ENCODE measurements around the gene LYRM4.

LYRM4 gene

DNA sequence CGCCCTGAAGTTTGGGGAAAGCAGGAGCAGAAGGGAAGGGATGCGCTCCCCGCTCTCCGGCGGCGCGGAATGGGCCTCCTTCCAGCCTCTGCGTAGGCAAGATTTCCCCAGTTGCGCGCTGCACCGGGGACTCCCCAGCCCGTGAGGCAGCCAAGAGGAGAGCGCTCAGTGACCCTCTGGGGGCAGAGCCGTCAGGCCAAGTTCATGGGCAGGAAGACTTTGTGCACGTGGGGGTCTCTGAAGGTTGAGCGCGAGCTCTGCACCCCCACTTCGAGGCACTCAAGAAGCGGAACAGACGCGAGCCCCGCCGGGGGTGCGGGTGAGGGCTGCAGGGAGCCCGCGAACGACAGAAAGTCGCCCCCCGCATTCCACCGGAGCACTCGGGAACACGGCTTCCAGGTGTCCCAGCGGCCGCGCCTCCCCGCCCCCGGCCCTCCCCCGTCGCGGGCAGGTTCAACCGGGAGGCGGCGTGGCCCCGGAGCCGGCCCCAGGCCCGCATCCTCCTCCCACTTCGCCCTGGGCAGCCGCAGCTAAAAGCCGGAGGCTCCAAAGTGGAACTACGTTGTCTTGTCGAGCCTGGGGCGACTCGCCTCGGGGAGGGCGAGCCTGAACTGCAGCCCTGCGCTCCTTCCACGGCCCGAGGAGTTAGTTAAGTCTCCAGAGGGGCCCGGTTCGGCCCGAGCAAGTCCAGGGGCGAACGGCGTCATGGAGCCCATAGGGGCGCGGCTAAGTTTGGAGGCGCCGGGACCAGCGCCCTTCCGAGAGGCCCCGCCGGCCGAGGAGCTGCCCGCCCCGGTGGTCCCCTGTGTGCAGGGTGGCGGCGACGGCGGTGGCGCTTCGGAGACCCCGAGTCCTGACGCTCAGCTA is 175.7 kb downstream of the LYRM4 start, which contains the start of gene PPP1R3G:
TSS of gene PPP1R3G (plus strand) at position 561 of the 867 bp plus-strand sequence. CDS start at position 706, 145 bp downstream.
- H3K27me3 Mint-ChIP-seq: peaks cover 51% of the 10 kb centered on the region
- H3K4me1 Mint-ChIP-seq (ENCODE audit: low read depth): no peaks in the 10 kb centered on the region
- H3K27ac Mint-ChIP-seq: no peak within 1 kb of the TSS
- H3K36me3 Mint-ChIP-seq (ENCODE audit: low read depth): no peaks in the 10 kb centered on the region
- peak within 1 kb of the TSS; percentile 82 for H3K4me3 Mint-ChIP-seq
- no peaks in the 10 kb centered on the region for H3K9me3 Mint-ChIP-seq

DNA sequence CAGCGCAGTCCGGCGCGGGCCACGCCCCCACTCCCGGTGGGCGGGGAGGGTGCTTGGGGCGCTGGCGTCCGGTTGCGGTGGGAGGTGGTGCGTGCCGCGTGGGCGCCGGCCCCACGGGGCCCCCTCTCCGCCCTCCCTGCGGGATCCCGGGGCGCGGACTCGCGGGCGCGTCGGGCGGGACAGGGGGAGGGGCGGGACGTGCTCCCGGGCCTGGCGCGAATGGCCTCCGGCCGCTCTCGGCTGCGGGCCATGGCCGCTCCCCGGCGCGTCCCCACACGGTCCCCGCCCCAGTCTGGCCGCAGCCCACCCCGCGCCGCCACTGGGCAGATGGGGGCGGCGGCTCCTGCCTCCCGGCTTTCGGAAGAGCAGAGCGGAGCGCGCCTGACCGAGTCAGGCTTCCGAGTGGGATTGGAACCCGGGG is 176.4 kb downstream of the LYRM4 start:
- Mint-ChIP-seq H3K36me3 (ENCODE audit: low read depth) (no peaks in the 10 kb centered on the region), H3K4me3 (peak overlapping the region; percentile 82), H3K27me3 (peaks cover 46% of the 10 kb centered on the region), H3K4me1 (ENCODE audit: low read depth) (no peaks in the 10 kb centered on the region), H3K9me3 (no peaks in the 10 kb centered on the region), H3K27ac (no peak overlapping the region)

DNA sequence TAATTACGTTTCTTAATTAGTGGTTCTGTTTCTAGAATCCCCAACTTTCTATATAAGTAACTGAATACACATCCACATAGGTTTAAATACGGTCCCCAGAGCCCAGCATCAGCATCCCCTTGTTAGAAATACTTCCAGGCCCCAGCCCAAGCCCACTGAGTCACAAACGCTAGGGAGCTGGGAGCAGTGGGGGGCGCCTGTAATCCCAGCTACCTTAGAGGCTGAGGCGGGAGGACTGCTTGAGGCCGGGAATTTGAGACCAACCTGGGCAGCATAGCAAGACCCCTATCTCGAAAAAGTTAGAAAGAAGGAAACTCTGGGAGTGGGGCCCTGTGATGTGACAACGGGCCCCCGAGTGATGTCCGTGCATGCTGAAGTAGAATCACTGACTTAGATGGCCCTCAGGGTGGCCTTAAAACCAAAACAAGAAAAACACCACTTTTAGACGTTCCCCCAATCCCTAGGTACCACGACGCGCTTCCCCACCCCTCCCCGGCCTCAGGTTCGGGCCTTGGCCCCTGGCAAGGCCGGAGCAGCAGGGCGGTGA is 176.9 kb downstream of the LYRM4 start:
- Mint-ChIP-seq H3K27me3 (peaks cover 45% of the 10 kb centered on the region), H3K4me3 (peak overlapping the region; percentile 64)

DNA sequence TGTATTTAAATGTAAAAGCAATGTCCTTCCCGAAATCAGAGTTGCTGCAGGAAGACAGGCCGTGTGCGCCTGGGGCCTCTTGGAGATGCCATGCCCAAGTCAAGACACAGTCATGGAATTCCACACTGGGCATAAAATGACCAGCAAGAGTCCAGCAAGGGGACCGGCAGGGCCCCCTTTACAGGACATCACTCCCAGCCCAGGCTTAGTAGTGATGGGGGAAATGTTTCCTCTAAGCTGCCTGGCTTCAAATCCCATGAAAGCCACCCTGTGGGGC is 177.5 kb downstream of the LYRM4 start:
- no peaks in the 10 kb centered on the region for H3K4me1 Mint-ChIP-seq (ENCODE audit: low read depth)
- peaks cover 42% of the 10 kb centered on the region for H3K27me3 Mint-ChIP-seq
- H3K4me3 Mint-ChIP-seq: no peak overlapping the region
- no peak overlapping the region for H3K27ac Mint-ChIP-seq
- no peaks in the 10 kb centered on the region for H3K36me3 Mint-ChIP-seq (ENCODE audit: low read depth)
- H3K9me3 Mint-ChIP-seq: no peaks in the 10 kb centered on the region

More for the DNA sequence above, 176.9 kb downstream of the LYRM4 start:
- H3K4me1 Mint-ChIP-seq (ENCODE audit: low read depth): no peaks in the 10 kb centered on the region
- H3K27ac Mint-ChIP-seq: no peak overlapping the region
- H3K9me3 Mint-ChIP-seq: no peaks in the 10 kb centered on the region
- H3K36me3 Mint-ChIP-seq (ENCODE audit: low read depth): no peaks in the 10 kb centered on the region

DNA sequence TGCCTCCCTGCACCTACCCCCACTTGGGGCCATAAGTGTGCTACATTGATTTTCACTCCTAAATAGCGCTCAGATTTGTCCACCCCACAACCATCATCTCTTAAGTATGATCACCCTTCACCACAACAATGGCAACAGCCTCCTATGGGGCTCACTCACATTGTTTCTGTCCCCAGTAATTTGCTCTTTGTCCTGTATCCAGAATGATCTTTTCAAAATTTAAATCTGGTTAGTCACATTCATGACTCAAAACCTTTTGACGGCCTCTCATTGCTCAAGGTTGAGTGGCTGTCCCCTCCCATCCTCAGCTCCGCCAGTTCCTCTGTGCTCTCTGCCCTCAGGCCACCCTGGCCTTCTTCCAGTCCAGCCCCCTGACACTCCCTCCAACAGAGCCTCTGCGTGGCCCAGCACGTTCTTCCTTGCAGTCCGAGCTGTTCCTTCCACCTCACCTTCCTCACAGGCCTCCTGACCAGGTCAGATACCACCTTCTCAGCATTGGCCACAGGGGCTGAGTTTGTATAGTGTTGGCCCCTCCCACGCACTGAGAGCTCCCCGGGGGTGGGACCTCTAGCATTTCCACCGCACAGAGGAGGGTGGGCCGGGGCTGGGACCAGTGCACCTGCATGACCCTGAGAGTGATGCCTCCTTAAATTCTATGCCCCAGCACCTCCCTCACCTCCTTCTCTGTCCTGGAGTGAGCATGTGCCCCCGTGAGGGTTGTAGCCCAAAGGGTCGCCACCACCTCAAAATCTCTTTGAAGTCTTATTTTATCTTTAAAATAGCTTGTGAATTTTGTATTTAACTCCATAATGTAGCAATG is 178.1 kb downstream of the LYRM4 start:
- H3K4me1 Mint-ChIP-seq (ENCODE audit: low read depth): no peaks in the 10 kb centered on the region
- peaks cover 39% of the 10 kb centered on the region for H3K27me3 Mint-ChIP-seq
- H3K9me3 Mint-ChIP-seq: no peaks in the 10 kb centered on the region
- H3K27ac Mint-ChIP-seq: no peak overlapping the region
- no peaks in the 10 kb centered on the region for H3K36me3 Mint-ChIP-seq (ENCODE audit: low read depth)
- no peak overlapping the region for H3K4me3 Mint-ChIP-seq

DNA sequence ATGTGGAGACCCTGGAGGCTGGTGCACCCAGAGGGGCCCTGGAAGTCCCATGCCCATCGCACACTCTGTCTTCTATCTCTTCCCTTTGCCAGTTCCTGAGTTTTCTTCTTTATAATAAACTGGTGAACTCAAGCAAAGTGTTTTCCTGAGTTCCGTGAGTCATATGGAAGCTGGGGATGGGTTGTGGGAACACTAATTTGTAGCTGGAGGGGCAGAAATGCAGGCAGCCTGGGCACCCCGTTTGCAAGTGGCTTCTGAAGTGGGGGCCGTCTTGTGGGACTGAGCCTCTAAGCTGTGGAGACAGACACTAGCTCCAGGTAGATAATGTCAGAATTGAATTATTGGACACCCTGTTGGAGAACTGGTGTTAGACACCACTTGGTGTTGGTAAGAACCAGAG is 178.8 kb downstream of the LYRM4 start:
- H3K4me1 Mint-ChIP-seq (ENCODE audit: low read depth): no peaks in the 10 kb centered on the region
- no peaks in the 10 kb centered on the region for H3K9me3 Mint-ChIP-seq
- H3K4me3 Mint-ChIP-seq: no peak overlapping the region
- peaks cover 33% of the 10 kb centered on the region for H3K27me3 Mint-ChIP-seq
- H3K36me3 Mint-ChIP-seq (ENCODE audit: low read depth): no peaks in the 10 kb centered on the region
- no peak overlapping the region for H3K27ac Mint-ChIP-seq

DNA sequence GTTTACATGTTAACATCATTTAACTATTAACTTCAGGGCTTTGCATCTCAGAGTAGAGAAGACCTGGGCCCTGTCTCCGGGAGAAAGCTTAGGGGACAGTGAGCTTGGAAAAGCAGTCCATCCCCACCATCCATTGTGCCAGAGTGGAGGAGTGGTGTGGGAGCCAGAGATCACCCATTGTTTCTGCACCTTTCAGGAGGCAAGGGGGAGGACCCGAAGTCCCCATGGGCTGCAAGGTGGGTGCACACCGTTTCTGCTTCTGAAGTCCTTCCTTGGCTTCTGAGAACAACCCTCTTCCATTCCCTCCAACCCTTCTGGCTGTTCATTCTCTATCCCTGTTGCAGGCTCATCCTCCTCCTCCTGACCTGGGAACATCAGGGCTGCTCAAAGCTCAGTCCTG is 179.6 kb downstream of the LYRM4 start:
- H3K27ac Mint-ChIP-seq: no peak overlapping the region
- H3K27me3 Mint-ChIP-seq: peaks cover 25% of the 10 kb centered on the region
- no peaks in the 10 kb centered on the region for H3K36me3 Mint-ChIP-seq (ENCODE audit: low read depth)
- no peak overlapping the region for H3K4me3 Mint-ChIP-seq
- no peaks in the 10 kb centered on the region for H3K4me1 Mint-ChIP-seq (ENCODE audit: low read depth)
- no peaks in the 10 kb centered on the region for H3K9me3 Mint-ChIP-seq

DNA sequence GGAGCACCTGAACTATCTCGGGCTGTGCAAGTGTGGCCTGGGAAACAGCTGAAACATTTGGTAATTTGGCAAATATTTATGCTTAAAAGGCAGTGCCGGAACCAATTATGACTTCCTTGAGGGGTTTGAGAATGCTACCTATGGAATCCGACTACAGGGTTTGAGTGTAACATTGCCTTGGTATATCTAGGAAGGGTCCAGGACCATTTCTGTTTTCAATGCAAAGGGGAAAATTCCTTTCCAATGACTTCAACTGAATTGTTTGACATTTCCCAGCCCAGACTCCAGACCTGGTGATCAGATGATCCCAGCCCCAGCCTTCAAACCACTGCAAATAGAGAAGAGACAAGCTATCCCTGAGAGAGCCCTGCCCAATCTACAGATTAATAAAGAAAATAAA is 180.2 kb downstream of the LYRM4 start:
- Mint-ChIP-seq H3K27me3 (peaks cover 24% of the 10 kb centered on the region), H3K9me3 (no peaks in the 10 kb centered on the region), H3K36me3 (ENCODE audit: low read depth) (no peaks in the 10 kb centered on the region), H3K4me3 (no peak overlapping the region), H3K27ac (no peak overlapping the region), H3K4me1 (ENCODE audit: low read depth) (no peaks in the 10 kb centered on the region)

DNA sequence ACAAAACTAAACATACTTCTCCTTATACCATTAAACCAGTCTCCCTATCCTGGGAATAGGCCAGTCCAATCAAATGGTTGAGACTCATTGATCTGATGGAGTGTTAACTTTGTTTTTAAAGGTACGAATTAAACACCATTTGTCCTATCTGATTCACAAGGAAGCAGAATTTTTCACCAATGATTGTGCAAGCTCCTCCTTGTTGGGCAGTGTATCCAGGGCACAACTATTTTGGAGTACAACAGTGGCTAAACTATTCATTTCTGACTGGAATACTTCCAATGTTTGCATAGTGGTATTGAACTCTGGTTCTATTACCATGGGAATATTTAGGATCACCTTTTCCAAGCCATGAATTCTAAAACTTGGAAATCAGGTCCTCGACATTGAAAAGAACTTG is 181.1 kb downstream of the LYRM4 start:
- H3K4me3 Mint-ChIP-seq: no peak overlapping the region
- H3K4me1 Mint-ChIP-seq (ENCODE audit: low read depth): no peaks in the 10 kb centered on the region
- H3K27ac Mint-ChIP-seq: no peak overlapping the region
- H3K9me3 Mint-ChIP-seq: no peaks in the 10 kb centered on the region
- H3K36me3 Mint-ChIP-seq (ENCODE audit: low read depth): no peaks in the 10 kb centered on the region
- peaks cover 22% of the 10 kb centered on the region for H3K27me3 Mint-ChIP-seq

DNA sequence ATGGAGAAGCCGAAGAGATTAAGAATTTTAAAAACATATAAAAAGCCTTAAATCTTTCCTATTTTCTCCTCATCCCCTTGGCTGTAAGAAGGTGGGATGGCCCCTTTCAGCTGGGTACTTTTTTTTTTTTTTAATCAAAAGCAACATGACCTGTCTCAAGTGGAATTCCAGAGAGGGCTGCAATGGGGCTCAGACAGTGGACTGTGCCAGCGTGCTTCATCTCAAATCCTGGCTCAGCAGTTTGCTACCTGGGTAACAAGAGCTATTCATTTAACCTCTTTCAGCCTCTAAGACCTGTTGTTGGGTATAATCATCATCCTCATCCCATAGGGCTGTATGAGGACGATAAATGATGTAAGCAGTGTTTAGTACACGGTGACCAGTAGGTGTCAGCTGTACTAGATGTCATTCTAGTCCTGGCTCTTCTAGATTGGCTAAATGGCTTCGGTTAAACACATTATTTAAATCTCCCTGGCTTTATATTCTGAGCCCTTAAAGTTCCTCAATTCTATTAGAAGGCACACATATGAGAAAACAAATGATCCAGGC is 182.6 kb downstream of the LYRM4 start:
- Mint-ChIP-seq H3K4me3 (no peak overlapping the region), H3K4me1 (ENCODE audit: low read depth) (no peaks in the 10 kb centered on the region), H3K9me3 (no peaks in the 10 kb centered on the region), H3K27me3 (peaks cover 12% of the 10 kb centered on the region), H3K36me3 (ENCODE audit: low read depth) (no peaks in the 10 kb centered on the region), H3K27ac (no peak overlapping the region)

DNA sequence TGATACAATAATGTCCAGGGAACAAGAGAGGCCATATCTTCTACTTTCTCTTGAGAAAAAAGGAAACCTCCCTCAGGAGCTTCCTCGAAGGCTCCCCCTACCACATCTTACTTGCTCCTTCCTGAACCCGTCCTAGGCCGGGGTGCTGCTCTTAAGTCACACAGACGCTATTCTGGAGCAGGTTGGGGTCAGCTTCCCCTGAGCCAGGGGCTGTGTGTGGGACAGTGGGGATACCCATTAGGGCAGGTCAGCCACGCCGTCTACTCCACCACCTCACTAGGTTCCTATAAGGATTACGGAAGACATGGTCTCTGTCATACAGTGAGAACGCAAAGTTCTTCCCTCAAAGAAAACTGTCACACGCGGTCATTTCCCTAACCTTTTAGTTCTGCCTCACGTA is 183.8 kb downstream of the LYRM4 start:
- Mint-ChIP-seq H3K9me3 (no peaks in the 10 kb centered on the region), H3K4me3 (no peak overlapping the region), H3K4me1 (ENCODE audit: low read depth) (no peaks in the 10 kb centered on the region), H3K36me3 (ENCODE audit: low read depth) (no peaks in the 10 kb centered on the region), H3K27ac (no peak overlapping the region), H3K27me3 (peaks cover 2% of the 10 kb centered on the region)

DNA sequence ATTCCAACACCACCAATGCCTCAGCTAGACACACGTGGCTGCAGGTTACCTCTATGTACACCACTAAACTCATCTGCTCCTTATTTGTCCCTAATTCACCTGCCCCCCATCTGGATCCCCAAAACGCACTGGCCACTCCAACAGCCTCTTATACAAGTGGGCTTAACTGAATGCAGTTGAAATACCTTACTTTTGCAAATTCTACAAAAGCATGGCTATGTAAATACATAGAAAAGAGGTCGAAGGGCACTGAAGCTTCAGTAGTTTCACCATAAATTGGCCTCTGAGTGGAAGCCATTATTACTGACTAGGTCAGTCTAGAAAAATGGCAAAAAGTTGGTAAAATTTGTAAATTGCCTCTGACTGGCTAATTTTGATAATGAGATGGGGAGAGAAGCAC is 186.8 kb downstream of the LYRM4 start:
- H3K27me3 Mint-ChIP-seq: no peaks in the 10 kb centered on the region
- H3K9me3 Mint-ChIP-seq: no peaks in the 10 kb centered on the region
- H3K4me1 Mint-ChIP-seq (ENCODE audit: low read depth): no peaks in the 10 kb centered on the region
- no peak overlapping the region for H3K4me3 Mint-ChIP-seq
- no peaks in the 10 kb centered on the region for H3K36me3 Mint-ChIP-seq (ENCODE audit: low read depth)
- no peak overlapping the region for H3K27ac Mint-ChIP-seq

DNA sequence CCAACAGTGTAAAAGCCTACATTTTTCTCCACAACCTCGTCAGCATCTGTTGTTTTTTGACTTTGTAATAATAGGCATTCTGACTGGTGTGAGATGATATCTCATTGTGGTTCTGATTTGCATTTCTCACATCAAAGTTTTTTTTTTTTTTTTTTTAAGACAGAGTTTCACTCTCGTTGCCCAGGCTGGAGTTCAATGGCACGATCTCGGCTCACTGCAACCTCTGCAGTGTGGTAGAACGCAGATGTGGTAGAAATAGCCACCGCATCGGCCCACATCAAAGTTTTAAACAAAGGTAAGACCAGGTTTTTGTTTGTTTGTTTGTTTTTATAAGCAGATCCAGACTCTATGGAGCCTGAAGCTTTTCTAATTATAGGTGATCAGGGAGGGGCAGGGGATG is 188.3 kb downstream of the LYRM4 start:
- no peaks in the 10 kb centered on the region for H3K36me3 Mint-ChIP-seq (ENCODE audit: low read depth)
- H3K4me3 Mint-ChIP-seq: no peak overlapping the region
- no peaks in the 10 kb centered on the region for H3K4me1 Mint-ChIP-seq (ENCODE audit: low read depth)
- H3K9me3 Mint-ChIP-seq: peaks cover under 1% of the 10 kb centered on the region
- H3K27me3 Mint-ChIP-seq: no peaks in the 10 kb centered on the region
- H3K27ac Mint-ChIP-seq: no peak overlapping the region

DNA sequence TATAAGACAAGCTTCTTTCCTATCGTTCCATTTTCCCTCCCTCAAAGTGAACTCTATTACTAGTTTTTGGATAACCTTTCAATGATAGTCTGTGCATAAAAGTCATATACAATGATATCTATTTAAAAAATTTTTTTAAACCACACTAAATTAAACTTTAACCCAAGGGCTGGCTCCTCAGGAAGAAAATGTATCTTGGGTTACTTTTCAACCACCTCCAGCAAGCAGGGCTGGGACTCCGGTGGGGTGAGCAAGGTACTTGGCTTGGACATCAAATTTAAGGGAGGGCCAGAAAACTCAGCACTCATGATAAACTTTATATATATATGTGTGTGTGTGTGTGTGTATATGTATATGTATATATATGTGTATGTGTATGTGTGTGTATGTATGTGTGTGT is 189.5 kb downstream of the LYRM4 start:
- H3K27ac Mint-ChIP-seq: no peak overlapping the region
- H3K4me3 Mint-ChIP-seq: no peak overlapping the region
- peaks cover 6% of the 10 kb centered on the region for H3K9me3 Mint-ChIP-seq
- no peaks in the 10 kb centered on the region for H3K4me1 Mint-ChIP-seq (ENCODE audit: low read depth)
- H3K27me3 Mint-ChIP-seq: no peaks in the 10 kb centered on the region
- no peaks in the 10 kb centered on the region for H3K36me3 Mint-ChIP-seq (ENCODE audit: low read depth)

DNA sequence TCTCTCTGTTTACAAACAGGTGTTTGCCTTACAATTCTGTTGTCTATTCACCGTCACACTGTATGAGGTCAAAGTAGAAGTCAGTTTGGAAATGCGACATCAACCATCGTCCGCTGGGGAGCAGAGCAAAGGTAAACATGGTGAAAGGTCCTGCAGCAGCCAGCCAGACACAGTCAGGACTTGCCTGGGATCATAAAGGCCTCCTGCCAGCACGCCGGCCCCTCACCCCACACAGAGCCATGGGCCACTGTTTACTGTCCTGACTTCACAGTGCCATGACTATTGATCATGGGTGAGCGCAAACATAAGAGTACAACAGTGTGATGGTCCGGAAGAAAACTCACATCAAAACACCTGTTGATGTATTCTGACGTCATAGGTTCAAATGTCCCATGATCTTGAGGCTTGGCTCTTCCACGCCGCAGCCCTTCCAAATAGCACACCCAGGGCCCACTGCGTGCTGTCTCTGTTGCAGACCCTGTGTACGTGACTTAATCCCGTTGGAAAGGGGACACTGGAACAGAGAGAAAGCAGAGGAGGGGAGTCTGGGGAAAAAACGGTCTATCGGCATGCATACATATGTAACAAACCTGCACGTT is 192.5 kb downstream of the LYRM4 start:
- Mint-ChIP-seq H3K4me3 (no peak overlapping the region), H3K27ac (no peak overlapping the region), H3K27me3 (peaks cover 3% of the 10 kb centered on the region), H3K9me3 (peaks cover 6% of the 10 kb centered on the region), H3K36me3 (ENCODE audit: low read depth) (no peaks in the 10 kb centered on the region), H3K4me1 (ENCODE audit: low read depth) (no peaks in the 10 kb centered on the region)

Measured in stimulated activated naive CD8-positive, alpha-beta T cell treated with anti-CD3 and anti-CD28 coated beads, Interleukin-15, Interleukin-2, amounts not matched to agents 100 ng/mL and 50 ng/mL, for 24 hours (primary cell).